Activated CD4-positive, alpha-beta memory T cell treated with anti-CD3 and anti-CD28 coated beads for 36 hours (primary cell): Measurements from ENCODE around the gene COX20. TPM values are rescaled to one million over a fixed set of nuclear protein-coding genes. Genes with fewer than 3 reads are reported as not detected.
A peak's percentile ranks its signal among the peaks of the same experiment; 100 is the strongest.
"Not testable (repeated sequence)": the region's sequence is repeated elsewhere in the genome, so short reads cannot be mapped to it uniquely, and the experiment has no call there.

Experiments
- CTCF ChIA-PET: fragments of 350-600 bp; sonication (Branson Sonifier 250); formaldehyde crosslinking; loops from one replicate; lab custom pipeline; 2021; ENCODE audit warnings: antibody characterized with exemption, inconsistent platforms; lab: Charles Lee
- POLR2A ChIA-PET: fragments of 350-600 bp; sonication (Branson Sonifier 250); formaldehyde crosslinking; loops from one replicate; lab custom pipeline; 2021; ENCODE audit warnings: antibody characterized with exemption; lab: Charles Lee
- DNase-seq: peaks from one replicate; pipeline ENCODE4 v3.0.0-alpha.2; 2020
- H3K27ac Mint-ChIP-seq: one replicate; pipeline ENCODE4 v1.8.0; 2021; ENCODE audit warnings: mixed read lengths
- H3K27me3 Mint-ChIP-seq: one replicate; pipeline ENCODE4 v1.8.0; 2021; ENCODE audit warnings: mixed read lengths
- H3K36me3 Mint-ChIP-seq: one replicate; pipeline ENCODE4 v1.8.0; 2021; ENCODE audit warnings: mixed read lengths
- H3K4me1 Mint-ChIP-seq: one replicate; pipeline ENCODE4 v1.8.0; 2021; ENCODE audit warnings: low read depth, mixed read lengths
- H3K4me3 Mint-ChIP-seq: one replicate; pipeline ENCODE4 v1.8.0; 2021; ENCODE audit warnings: mild to moderate bottlenecking, mixed read lengths
- H3K9me3 Mint-ChIP-seq: one replicate; pipeline ENCODE4 v1.8.0; 2021; ENCODE audit warnings: mixed read lengths
- intact Hi-C: fragments of 100-400 bp; cut with micrococcal nuclease; formaldehyde crosslinking; loops from one replicate; pipeline ENCODE4 v1.15.1; 2023
- total RNA-seq, 2 experiments: library from RNA; stranded (reverse); gene quantifications; one replicate each; pipeline ENCODE4 v1.2.3, GENCODE V29; 2021

The COX20 gene
- total RNA-seq, 2 experiments from 2014 or later = 23.4 to 27.8 TPM

DNA sequence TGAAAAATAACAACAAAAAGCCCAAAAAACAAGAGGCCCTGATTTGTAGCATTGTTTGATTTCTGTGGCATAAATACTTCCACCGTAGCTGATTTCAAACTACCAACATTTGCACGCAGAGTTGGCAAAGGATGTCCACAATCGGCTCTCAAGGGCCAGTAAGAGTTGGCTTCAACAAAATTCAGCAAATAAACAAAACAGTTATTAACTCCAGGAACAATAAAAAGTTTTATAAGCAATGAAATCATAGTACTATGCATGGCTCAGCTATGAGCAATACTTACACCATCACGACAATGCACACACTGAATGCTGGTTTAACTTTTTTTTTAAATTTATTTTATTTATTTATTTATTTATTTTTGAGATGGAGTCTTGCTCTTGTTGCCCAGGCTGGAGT is 8.7 kb upstream of the COX20 start:
- intact Hi-C loops = no loop called here
- no peak for DNase-seq
- Mint-ChIP-seq H3K4me1 (peaks cover 8% of the 10 kb centered on the region), H3K36me3 (peaks cover 1% of the 10 kb centered on the region), H3K27me3 (no peaks in the 10 kb centered on the region), H3K27ac (no peak overlapping the region), H3K4me3 (no peak overlapping the region), H3K9me3 (no peaks in the 10 kb centered on the region)
- ChIA-PET POLR2A (interaction anchor here (0.9 kb wide), 1 partner anchor 9 kb away, joined by 3 read pairs; no protein-coding TSS in a partner anchor), CTCF (interaction anchor here (0.6 to 2.3 kb wide), 3 partner anchors 25 to 380 kb away, joined by 3 to 7 read pairs (median 4); no protein-coding TSS in a partner anchor)

- H3K27me3 Mint-ChIP-seq = no peaks in the 10 kb centered on the region
- H3K9me3 Mint-ChIP-seq = no peaks in the 10 kb centered on the region
- no peak overlapping the region for H3K4me3 Mint-ChIP-seq
- no peak for DNase-seq
- no peak overlapping the region for H3K27ac Mint-ChIP-seq
- H3K36me3 Mint-ChIP-seq = peaks cover 3% of the 10 kb centered on the region
- intact Hi-C loops = no loop called here
- ChIA-PET CTCF (interaction anchor here (1.7 kb wide), 1 partner anchor 29 kb away, joined by 6 read pairs; no protein-coding TSS in a partner anchor), POLR2A (interaction anchor here (0.6 to 0.7 kb wide), 2 partner anchors 38 to 147 kb away, joined by 3 read pairs; no protein-coding TSS in a partner anchor)
- H3K4me1 Mint-ChIP-seq = peaks cover 12% of the 10 kb centered on the region
Observed at GRCh38 chr1:244830639-244831038, 4.8 kb upstream of the COX20 start.

- intact Hi-C loops = loop anchor here (1.0 kb wide), 1 partner anchor 233 kb away; no protein-coding TSS in a partner anchor
- not testable (repeated sequence) for H3K4me3 Mint-ChIP-seq, H3K9me3 Mint-ChIP-seq, H3K27me3 Mint-ChIP-seq, H3K27ac Mint-ChIP-seq, DNase-seq
- peaks cover 28% of the 10 kb centered on the region for H3K4me1 Mint-ChIP-seq
- ChIA-PET CTCF (interaction anchor here (0.7 to 4.2 kb wide), 6 partner anchors 29 to 209 kb away, joined by 3 to 32 read pairs (median 8); partner anchors contain the start of gene HNRNPU), POLR2A (interaction anchor here (0.7 to 8.5 kb wide), 3 partner anchors 11 to 137 kb away, joined by 3 to 219 read pairs (median 33); partner anchors contain the start of gene HNRNPU)
- H3K36me3 Mint-ChIP-seq = peaks cover 20% of the 10 kb centered on the region
Observed at GRCh38 chr1:244833260-244833659, 2.2 kb upstream of the COX20 start.

- CTCF ChIA-PET = interaction anchor here (0.7 to 4.2 kb wide), 9 partner anchors 12 to 232 kb away, joined by 3 to 32 read pairs (median 4); partner anchors contain the start of gene HNRNPU
- H3K9me3 Mint-ChIP-seq = no peaks in the 10 kb centered on the region
- peak overlapping the region; percentile 94 for H3K4me3 Mint-ChIP-seq
- DNase-seq = peak; percentile 66
- peaks cover 35% of the 10 kb centered on the region for H3K4me1 Mint-ChIP-seq
- POLR2A ChIA-PET = interaction anchor here (0.6 to 8.5 kb wide), 7 partner anchors 10 to 234 kb away, joined by 3 to 219 read pairs (median 8); partner anchors contain the start of gene HNRNPU
- H3K27ac Mint-ChIP-seq = peak overlapping the region; percentile 99
- H3K27me3 Mint-ChIP-seq = no peaks in the 10 kb centered on the region
- H3K36me3 Mint-ChIP-seq = peaks cover 25% of the 10 kb centered on the region
- intact Hi-C loops = loop anchor here (1.0 to 2.0 kb wide), 2 partner anchors 234 to 1733 kb away; partner anchors contain the start of genes CNST and TFB2M
Observed at GRCh38 chr1:244833734-244834542, 1.5 kb upstream of the COX20 start.

- DNase-seq = peak; percentile 94
- Mint-ChIP-seq H3K27ac (peak overlapping the region; percentile 99), H3K36me3 (peaks cover 33% of the 10 kb centered on the region), H3K4me1 (peaks cover 43% of the 10 kb centered on the region), H3K9me3 (no peaks in the 10 kb centered on the region), H3K4me3 (peak overlapping the region; percentile 94), H3K27me3 (no peaks in the 10 kb centered on the region)
- ChIA-PET POLR2A (interaction anchor here (0.6 to 8.5 kb wide), 11 partner anchors 9 to 235 kb away, joined by 3 to 219 read pairs (median 7); partner anchors contain the start of genes DESI2 and HNRNPU), CTCF (interaction anchor here (0.7 to 4.2 kb wide), 8 partner anchors 12 to 233 kb away, joined by 3 to 32 read pairs (median 4); partner anchors contain the start of gene HNRNPU)
- intact Hi-C loops = loop anchor here (1.0 to 5.0 kb wide), 8 partner anchors 30 to 1732 kb away; partner anchors contain the start of genes CEP170, CNST, HNRNPU and SDCCAG8
Observed at GRCh38 chr1:244834543-244835275, 749 bp upstream of the COX20 start.

DNA sequence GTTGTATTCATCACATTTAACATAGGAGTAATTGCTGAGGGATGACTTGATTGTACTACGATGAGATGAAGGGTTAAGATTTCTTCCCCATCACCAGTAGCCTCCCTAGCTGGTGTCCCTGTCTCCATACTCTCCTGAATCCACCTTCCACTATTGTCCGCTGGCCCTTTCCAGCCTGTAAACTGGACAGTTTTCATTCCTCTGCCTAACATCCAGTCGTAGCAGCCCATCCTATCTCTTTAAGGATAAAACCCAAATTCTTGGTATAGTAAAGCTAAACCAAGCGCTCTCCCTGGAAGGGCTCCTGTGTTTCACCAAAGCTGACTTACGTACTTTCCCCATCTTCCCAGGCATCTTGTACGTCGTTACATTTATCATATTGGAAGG is 670 bp downstream of the COX20 start:
- Mint-ChIP-seq H3K4me1 (peaks cover 48% of the 10 kb centered on the region), H3K27me3 (no peaks in the 10 kb centered on the region), H3K36me3 (peaks cover 44% of the 10 kb centered on the region), H3K9me3 (no peaks in the 10 kb centered on the region), H3K4me3 (peak overlapping the region; percentile 94), H3K27ac (peak overlapping the region; percentile 99)
- POLR2A ChIA-PET = interaction anchor here (0.8 to 8.5 kb wide), 11 partner anchors 8 to 375 kb away, joined by 3 to 219 read pairs (median 6); partner anchors contain the start of genes CATSPERE, DESI2 and HNRNPU
- CTCF ChIA-PET = interaction anchor here (0.6 to 4.2 kb wide), 10 partner anchors 8 to 242 kb away, joined by 3 to 32 read pairs (median 5); partner anchors contain the start of gene HNRNPU
- no peak for DNase-seq
- intact Hi-C loops = loop anchor here (5.0 kb wide), 1 partner anchor 1579 kb away; the partner anchor contains the start of genes CEP170 and SDCCAG8

GRCh38 chr1:244836584-244836983 is 1.1 kb downstream of the COX20 start:
- DNase-seq = no peak
- H3K36me3 Mint-ChIP-seq = peaks cover 48% of the 10 kb centered on the region
- H3K27me3 Mint-ChIP-seq = no peaks in the 10 kb centered on the region
- ChIA-PET POLR2A (interaction anchor here (1.0 to 8.5 kb wide), 6 partner anchors 9 to 184 kb away, joined by 3 to 219 read pairs (median 23); partner anchors contain the start of genes DESI2 and HNRNPU), CTCF (interaction anchor here (0.7 to 4.2 kb wide), 9 partner anchors 7 to 206 kb away, joined by 3 to 32 read pairs (median 5); partner anchors contain the start of gene HNRNPU)
- intact Hi-C loops = loop anchor here (5.0 kb wide), 1 partner anchor 1579 kb away; the partner anchor contains the start of genes CEP170 and SDCCAG8
- peaks cover 52% of the 10 kb centered on the region for H3K4me1 Mint-ChIP-seq
- H3K27ac Mint-ChIP-seq = peak overlapping the region; percentile 99
- H3K4me3 Mint-ChIP-seq = peak overlapping the region; percentile 94
- H3K9me3 Mint-ChIP-seq = no peaks in the 10 kb centered on the region

DNA sequence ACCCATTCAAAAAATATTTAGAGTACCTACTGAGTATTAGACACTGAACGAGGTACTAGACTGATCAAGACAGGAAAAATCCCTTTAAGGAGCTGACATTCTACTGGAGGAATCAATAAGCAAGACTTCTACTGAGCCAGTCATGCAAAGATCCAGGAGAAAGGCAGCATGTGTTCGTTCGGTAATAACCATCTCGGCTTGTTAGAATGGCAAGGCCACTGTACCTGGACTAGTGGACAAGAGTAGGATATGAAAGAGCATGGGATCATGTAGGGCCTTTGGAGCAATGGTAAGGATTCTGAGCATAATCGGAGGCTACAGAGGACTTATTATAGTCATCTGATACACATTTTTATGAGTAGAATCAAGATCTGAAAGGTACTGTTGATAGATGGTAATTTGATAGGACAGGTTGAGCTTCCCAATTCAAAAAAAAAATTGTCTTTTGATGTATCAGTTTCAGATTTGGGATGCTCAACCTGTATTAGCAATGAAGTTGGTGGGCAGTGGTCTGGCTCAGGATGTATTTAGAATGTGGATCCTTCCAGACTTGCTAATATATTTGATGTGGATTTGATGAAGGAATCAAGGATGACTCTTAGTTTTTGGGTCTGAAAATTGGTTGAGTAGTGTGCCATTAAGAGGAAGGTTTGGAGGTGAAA is 2.3 kb downstream of the COX20 start:
- Mint-ChIP-seq H3K36me3 (peaks cover 55% of the 10 kb centered on the region), H3K4me3 (peak overlapping the region; percentile 35), H3K9me3 (no peaks in the 10 kb centered on the region), H3K4me1 (peaks cover 59% of the 10 kb centered on the region), H3K27me3 (no peaks in the 10 kb centered on the region), H3K27ac (peak overlapping the region; percentile 99)
- CTCF ChIA-PET = interaction anchor here (1.4 to 2.8 kb wide), 5 partner anchors 10 to 205 kb away, joined by 3 to 11 read pairs (median 5); no protein-coding TSS in a partner anchor
- no peak for DNase-seq
- intact Hi-C loops = loop anchor here (1.0 to 5.0 kb wide), 2 partner anchors 10 to 1580 kb away; partner anchors contain the start of genes CEP170 and SDCCAG8
- POLR2A ChIA-PET = interaction anchor here (6.6 to 8.5 kb wide), 2 partner anchors 14 to 23 kb away, joined by 56 to 219 read pairs; partner anchors contain the start of gene HNRNPU

DNA sequence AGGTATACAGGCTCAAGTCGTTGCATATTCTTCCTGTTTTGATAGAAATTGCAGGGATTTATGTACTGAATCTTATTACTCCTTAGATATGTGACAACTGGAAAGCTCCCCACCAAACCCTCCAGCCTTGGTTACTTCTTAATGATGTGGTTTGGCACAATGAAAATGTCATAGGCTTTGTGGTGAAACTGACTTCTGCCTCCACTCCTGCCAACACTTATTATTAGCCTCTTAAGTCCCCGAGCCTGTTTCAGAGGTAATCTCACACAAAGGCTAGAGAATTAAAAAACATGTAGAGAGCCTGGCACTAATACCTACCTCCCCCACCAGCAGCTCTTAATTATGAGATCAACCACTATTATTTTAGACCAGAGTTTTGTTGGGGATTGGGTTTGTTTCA is 4.2 kb downstream of the COX20 start:
- peaks cover 69% of the 10 kb centered on the region for H3K36me3 Mint-ChIP-seq
- no peak for DNase-seq
- intact Hi-C loops = loop anchor here (5.0 kb wide), 1 partner anchor 1582 kb away; the partner anchor contains the start of genes CEP170 and SDCCAG8

More for the DNA sequence above, 4.2 kb downstream of the COX20 start:
- H3K9me3 Mint-ChIP-seq = no peaks in the 10 kb centered on the region
- H3K27ac Mint-ChIP-seq = peak overlapping the region; percentile 99
- CTCF ChIA-PET = interaction anchor here (1.1 to 2.1 kb wide), 5 partner anchors 11 to 203 kb away, joined by 3 to 12 read pairs (median 4); partner anchors contain the start of gene HNRNPU
- POLR2A ChIA-PET = interaction anchor here (1.1 to 8.5 kb wide), 3 partner anchors 8 to 21 kb away, joined by 3 to 219 read pairs (median 56); partner anchors contain the start of gene HNRNPU
- no peaks in the 10 kb centered on the region for H3K27me3 Mint-ChIP-seq
- H3K4me1 Mint-ChIP-seq = peaks cover 69% of the 10 kb centered on the region
- peak overlapping the region; percentile 10 for H3K4me3 Mint-ChIP-seq
